ENCODE results near the gene RANGAP1.

The RANGAP1 gene

DNA sequence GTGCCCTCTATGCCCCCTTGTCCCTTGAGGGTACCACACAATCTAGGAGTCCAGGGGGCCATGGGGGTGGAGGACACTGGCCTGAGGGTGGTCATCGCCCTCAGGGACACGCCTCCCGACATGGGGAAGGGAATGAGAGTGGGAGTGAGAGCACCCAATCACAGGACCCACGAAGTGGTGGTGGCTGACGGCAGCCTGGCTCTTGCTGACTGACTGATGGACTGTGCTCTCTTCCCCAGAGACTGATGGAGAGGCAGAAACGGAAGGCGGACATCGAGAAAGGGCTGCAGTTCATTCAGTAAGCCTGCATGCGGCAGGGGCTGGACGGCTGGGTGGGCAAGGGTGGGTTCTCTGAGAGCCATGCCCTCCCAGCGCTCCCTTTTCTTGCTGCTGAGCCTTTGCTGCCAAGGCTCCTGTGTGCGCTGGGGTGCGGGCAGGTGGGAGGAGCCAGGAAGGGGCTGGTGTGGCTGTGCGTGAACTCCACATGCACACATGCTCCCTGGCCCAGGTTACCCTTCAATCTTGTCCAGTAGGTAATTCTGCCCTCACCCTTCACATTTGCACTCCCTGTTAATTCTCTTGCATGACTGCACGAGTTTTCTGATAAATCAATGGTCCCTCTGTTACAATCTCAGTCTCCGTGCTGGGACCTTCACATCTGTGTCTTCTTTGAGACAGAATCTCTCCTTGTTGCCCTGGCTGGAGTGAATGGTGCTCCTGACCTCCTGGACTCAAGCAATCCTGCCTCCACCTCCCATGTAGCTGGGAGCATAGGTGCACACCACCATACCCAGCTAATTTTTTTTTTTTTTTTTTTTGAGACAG, 34.6 kb upstream of the RANGAP1 start:
- no peak overlapping the region for H3K4me3 ChIP-seq (ENCODE audit: low read length)
- H3K4me2 ChIP-seq (ENCODE audit: low read length) = no peak overlapping the region
- H3K27me3 ChIP-seq (ENCODE audit: low read depth, low read length) = no peaks in the 10 kb centered on the region
- peaks cover 29% of the 10 kb centered on the region for H3K36me3 ChIP-seq (replicated peaks; ENCODE audit: low read depth, low read length)
- H4K20me1 ChIP-seq (ENCODE audit: insufficient read depth, low read length) = peaks cover 8% of the 10 kb centered on the region
- H3K9me3 ChIP-seq (ENCODE audit: insufficient read depth, low read length) = no peaks in the 10 kb centered on the region
- H3K9ac ChIP-seq (ENCODE audit: low read length) = no peak overlapping the region
- H3K27ac ChIP-seq (ENCODE audit: low read length) = no peak overlapping the region
- H3K4me1 ChIP-seq (ENCODE audit: low read length) = no peaks in the 10 kb centered on the region
- no peak for TF ChIP-seq EZH2phosphoT487 (IDR thresholded peaks at IDR 0.05; ENCODE audit: low read depth)
- TF ChIP-seq, protein P1, sequence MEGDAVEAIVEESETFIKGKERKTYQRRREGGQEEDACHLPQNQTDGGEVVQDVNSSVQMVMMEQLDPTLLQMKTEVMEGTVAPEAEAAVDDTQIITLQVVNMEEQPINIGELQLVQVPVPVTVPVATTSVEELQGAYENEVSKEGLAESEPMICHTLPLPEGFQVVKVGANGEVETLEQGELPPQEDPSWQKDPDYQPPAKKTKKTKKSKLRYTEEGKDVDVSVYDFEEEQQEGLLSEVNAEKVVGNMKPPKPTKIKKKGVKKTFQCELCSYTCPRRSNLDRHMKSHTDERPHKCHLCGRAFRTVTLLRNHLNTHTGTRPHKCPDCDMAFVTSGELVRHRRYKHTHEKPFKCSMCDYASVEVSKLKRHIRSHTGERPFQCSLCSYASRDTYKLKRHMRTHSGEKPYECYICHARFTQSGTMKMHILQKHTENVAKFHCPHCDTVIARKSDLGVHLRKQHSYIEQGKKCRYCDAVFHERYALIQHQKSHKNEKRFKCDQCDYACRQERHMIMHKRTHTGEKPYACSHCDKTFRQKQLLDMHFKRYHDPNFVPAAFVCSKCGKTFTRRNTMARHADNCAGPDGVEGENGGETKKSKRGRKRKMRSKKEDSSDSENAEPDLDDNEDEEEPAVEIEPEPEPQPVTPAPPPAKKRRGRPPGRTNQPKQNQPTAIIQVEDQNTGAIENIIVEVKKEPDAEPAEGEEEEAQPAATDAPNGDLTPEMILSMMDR (IDR thresholded peaks at IDR 0.05; ENCODE audit: low read depth, low read length) = no peak
- no peak overlapping the region for H2AFZ ChIP-seq (ENCODE audit: low read depth, low read length)
- H3K79me2 ChIP-seq (ENCODE audit: low read length) = peaks cover 56% of the 10 kb centered on the region

DNA sequence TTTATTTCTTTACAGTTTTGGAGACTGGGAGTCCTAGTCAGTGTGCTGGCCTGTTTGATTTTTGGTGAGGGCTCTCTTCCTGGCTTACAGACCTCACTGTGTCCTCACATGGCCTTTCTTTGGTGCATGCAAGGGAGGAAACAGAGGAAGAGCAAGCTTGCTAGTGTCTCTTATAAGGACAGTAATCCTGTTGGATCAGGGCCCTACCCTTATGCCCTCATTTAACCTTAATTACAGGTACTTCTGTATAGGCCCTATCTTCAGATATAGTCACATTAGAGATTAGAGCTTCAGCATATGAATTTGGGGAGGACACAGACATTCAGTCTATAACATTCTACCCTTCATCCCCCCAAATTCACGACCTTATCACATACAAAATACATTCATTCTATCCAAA, 29.6 kb upstream of the RANGAP1 start:
- Histone ChIP-seq H3K4me1 (ENCODE audit: low read length) (no peaks in the 10 kb centered on the region), H3K27me3 (ENCODE audit: low read depth, low read length) (no peaks in the 10 kb centered on the region), H3K9me3 (ENCODE audit: insufficient read depth, low read length) (no peaks in the 10 kb centered on the region), H4K20me1 (ENCODE audit: insufficient read depth, low read length) (peaks cover 21% of the 10 kb centered on the region), H3K4me2 (ENCODE audit: low read length) (no peak overlapping the region), H3K36me3 (replicated peaks; ENCODE audit: low read depth, low read length) (peaks cover 7% of the 10 kb centered on the region), H3K27ac (ENCODE audit: low read length) (no peak overlapping the region), H2AFZ (ENCODE audit: low read depth, low read length) (no peak overlapping the region), H3K9ac (ENCODE audit: low read length) (no peak overlapping the region), H3K79me2 (ENCODE audit: low read length) (peaks cover 96% of the 10 kb centered on the region), H3K4me3 (ENCODE audit: low read length) (no peak overlapping the region)
- TF ChIP-seq EZH2phosphoT487 (IDR thresholded peaks at IDR 0.05; ENCODE audit: low read depth) = no peak
- TF ChIP-seq, protein P1 (IDR thresholded peaks at IDR 0.05; ENCODE audit: low read depth, low read length) = no peak

DNA sequence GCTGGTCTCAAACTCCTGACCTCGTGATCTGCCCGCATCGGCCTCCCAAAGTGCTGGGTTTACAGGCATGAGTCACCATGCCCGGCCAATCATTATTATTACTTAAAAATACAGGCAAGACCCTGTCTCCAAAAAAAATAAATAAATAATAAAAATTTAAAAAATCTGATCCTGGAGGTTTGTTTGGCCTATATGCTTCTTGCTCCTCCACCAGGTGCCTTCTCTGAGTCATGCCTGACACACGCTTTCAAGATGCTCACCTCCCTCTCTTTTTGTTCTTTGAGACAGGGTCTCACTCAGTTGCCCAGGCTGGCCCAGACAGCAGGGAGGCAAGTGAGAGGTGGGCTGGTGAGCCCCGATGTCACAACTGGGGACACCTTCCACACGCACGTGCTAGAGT, 28.8 kb upstream of the RANGAP1 start:
- H3K79me2 ChIP-seq (ENCODE audit: low read length) = peaks cover 96% of the 10 kb centered on the region
- H3K9ac ChIP-seq (ENCODE audit: low read length) = no peak overlapping the region
- no peak overlapping the region for H3K4me3 ChIP-seq (ENCODE audit: low read length)
- TF ChIP-seq, protein P1 (IDR thresholded peaks at IDR 0.05; ENCODE audit: low read depth, low read length) = no peak
- no peak for TF ChIP-seq EZH2phosphoT487 (IDR thresholded peaks at IDR 0.05; ENCODE audit: low read depth)
- no peak overlapping the region for H3K27ac ChIP-seq (ENCODE audit: low read length)
- H3K4me1 ChIP-seq (ENCODE audit: low read length) = no peaks in the 10 kb centered on the region
- peaks cover 25% of the 10 kb centered on the region for H4K20me1 ChIP-seq (ENCODE audit: insufficient read depth, low read length)
- H2AFZ ChIP-seq (ENCODE audit: low read depth, low read length) = no peak overlapping the region
- no peaks in the 10 kb centered on the region for H3K27me3 ChIP-seq (ENCODE audit: low read depth, low read length)
- H3K36me3 ChIP-seq (replicated peaks; ENCODE audit: low read depth, low read length) = peaks cover 10% of the 10 kb centered on the region
- H3K9me3 ChIP-seq (ENCODE audit: insufficient read depth, low read length) = no peaks in the 10 kb centered on the region
- no peak overlapping the region for H3K4me2 ChIP-seq (ENCODE audit: low read length)

DNA sequence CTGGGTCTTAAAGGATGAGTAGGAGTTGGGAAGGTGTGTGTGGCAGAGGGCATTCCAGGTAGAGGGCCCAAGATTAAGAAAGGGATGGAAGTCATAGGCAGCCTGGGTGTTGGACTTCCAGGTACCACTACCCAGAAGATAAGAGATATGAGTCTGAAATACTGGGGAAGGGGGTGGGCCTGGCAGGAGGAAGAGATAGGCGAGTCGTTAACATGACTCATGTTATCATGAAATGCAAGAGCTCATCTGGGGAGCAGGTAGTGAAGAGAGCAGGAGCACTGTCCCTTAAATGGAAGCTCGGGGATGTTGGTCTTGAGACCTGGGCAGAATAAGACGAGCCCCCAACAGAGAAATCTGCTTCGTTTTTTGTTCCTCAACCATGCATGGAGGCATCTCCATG, 25.5 kb upstream of the RANGAP1 start:
- Histone ChIP-seq H3K79me2 (ENCODE audit: low read length) (peaks cover 98% of the 10 kb centered on the region), H4K20me1 (ENCODE audit: insufficient read depth, low read length) (peaks cover 43% of the 10 kb centered on the region), H3K4me3 (ENCODE audit: low read length) (no peak overlapping the region), H3K9ac (ENCODE audit: low read length) (no peak overlapping the region), H3K27ac (ENCODE audit: low read length) (no peak overlapping the region), H3K36me3 (replicated peaks; ENCODE audit: low read depth, low read length) (peaks cover 27% of the 10 kb centered on the region), H3K4me1 (ENCODE audit: low read length) (no peaks in the 10 kb centered on the region), H3K27me3 (ENCODE audit: low read depth, low read length) (no peaks in the 10 kb centered on the region), H2AFZ (ENCODE audit: low read depth, low read length) (no peak overlapping the region), H3K4me2 (ENCODE audit: low read length) (no peak overlapping the region), H3K9me3 (ENCODE audit: insufficient read depth, low read length) (no peaks in the 10 kb centered on the region)
- TF ChIP-seq, protein P1 (IDR thresholded peaks at IDR 0.05; ENCODE audit: low read depth, low read length) = no peak
- no peak for TF ChIP-seq EZH2phosphoT487 (IDR thresholded peaks at IDR 0.05; ENCODE audit: low read depth)

All from OCI-LY3 (cell line).